Fibroblast of the aortic adventitia (primary cell): ENCODE measurements around the gene FERMT2. TPM values are rescaled to one million over a fixed set of nuclear protein-coding genes. Genes with fewer than 3 reads are reported as not detected.
A peak's percentile ranks its signal among the peaks of the same experiment; 100 is the strongest.

Source experiments
- DNase-seq: peaks from one replicate; pipeline ENCODE4 v3.0.0-alpha.2; 2010; ENCODE audit warnings: low read depth
- H3K4me3 ChIP-seq: 2 replicates; pipeline ENCODE4 v1.5.1; 2011; ENCODE audit warnings: low read depth, mild to moderate bottlenecking, control low read depth, low read length, moderate library complexity
- CTCF ChIP-seq: IDR thresholded peaks from 2 replicates; pipeline ENCODE4 v1.5.1; 2011; ENCODE audit warnings: mild to moderate bottlenecking, low read length, control low read depth, inconsistent platforms; ENCODE audit not compliant: insufficient read depth
- total RNA-seq: library from RNA; depleted of rRNA; stranded (reverse); fragments of >200 nt; gene quantifications from 2 replicates; pipeline ENCODE4 v1.2.3, GENCODE V29; 2012; ENCODE audit warnings: low replicate concordance

The FERMT2 gene
- total RNA-seq, 1 donor, result 162 TPM

GRCh38 chr14:52907949-52908348 is 42.9 kb downstream of the FERMT2 start:
- no peak overlapping the region for H3K4me3 ChIP-seq
- no peak for TF ChIP-seq CTCF
- DNase-seq, result no peak

- peak overlapping the region; percentile 42 for H3K4me3 ChIP-seq
- TF ChIP-seq CTCF, result no peak
- peak; percentile 87 for DNase-seq
Measured at GRCh38 chr14:52906141-52906601, 44.7 kb downstream of the FERMT2 start.

GRCh38 chr14:52902971-52903619 is 47.8 kb downstream of the FERMT2 start:
- peak; percentile 65 for DNase-seq
- TF ChIP-seq CTCF, result no peak
- no peak overlapping the region for H3K4me3 ChIP-seq

GRCh38 chr14:52901357-52901980 is 49.4 kb downstream of the FERMT2 start:
- no peak for DNase-seq
- TF ChIP-seq CTCF, result no peak
- H3K4me3 ChIP-seq, result no peak overlapping the region

- H3K4me3 ChIP-seq, result no peak overlapping the region
- no peak for DNase-seq
- TF ChIP-seq CTCF, result no peak
Measured at GRCh38 chr14:52900731-52901130, 50.1 kb downstream of the FERMT2 start.

GRCh38 chr14:52898496-52898895 is 52.4 kb downstream of the FERMT2 start:
- no peak for TF ChIP-seq CTCF
- no peak for DNase-seq
- no peak overlapping the region for H3K4me3 ChIP-seq
